Epithelial cell of proximal tubule (primary cell): Measurements from ENCODE around the gene LRRC36. TPM values are rescaled to one million over a fixed set of nuclear protein-coding genes. Genes with fewer than 3 reads are reported as not detected.
"Not testable (repeated sequence)": the region's sequence is repeated elsewhere in the genome, so short reads cannot be mapped to it uniquely, and the experiment has no call there.

Experiments
- DNase-seq: peaks from one replicate; pipeline ENCODE4 v3.0.0-alpha.2; 2011; ENCODE audit warnings: low read depth
- H3K4me3 ChIP-seq: 2 replicates; pipeline ENCODE4 v1.5.1; 2011; ENCODE audit warnings: low read depth, mild to moderate bottlenecking, low read length
- CTCF ChIP-seq: conservative IDR thresholded peaks from 2 replicates; pipeline ENCODE4 v1.5.1; 2012; ENCODE audit warnings: low read depth, mild to moderate bottlenecking, low read length
- total RNA-seq: library from RNA; depleted of rRNA; stranded (reverse); fragments of >200 nt; gene quantifications from 2 replicates; pipeline ENCODE4 v1.2.3, GENCODE V29; 2015

The LRRC36 gene
- total RNA-seq, 1 donor from 2014 or later: 0.52 TPM

GRCh38 chr16:67411339-67411738 lies 84.7 kb downstream of the LRRC36 start:
- no peak for DNase-seq
- no peak overlapping the region for H3K4me3 ChIP-seq
- no peak for TF ChIP-seq CTCF

GRCh38 chr16:67412294-67412693 lies 85.7 kb downstream of the LRRC36 start:
- no peak for TF ChIP-seq CTCF
- DNase-seq: no peak
- no peak overlapping the region for H3K4me3 ChIP-seq

DNA sequence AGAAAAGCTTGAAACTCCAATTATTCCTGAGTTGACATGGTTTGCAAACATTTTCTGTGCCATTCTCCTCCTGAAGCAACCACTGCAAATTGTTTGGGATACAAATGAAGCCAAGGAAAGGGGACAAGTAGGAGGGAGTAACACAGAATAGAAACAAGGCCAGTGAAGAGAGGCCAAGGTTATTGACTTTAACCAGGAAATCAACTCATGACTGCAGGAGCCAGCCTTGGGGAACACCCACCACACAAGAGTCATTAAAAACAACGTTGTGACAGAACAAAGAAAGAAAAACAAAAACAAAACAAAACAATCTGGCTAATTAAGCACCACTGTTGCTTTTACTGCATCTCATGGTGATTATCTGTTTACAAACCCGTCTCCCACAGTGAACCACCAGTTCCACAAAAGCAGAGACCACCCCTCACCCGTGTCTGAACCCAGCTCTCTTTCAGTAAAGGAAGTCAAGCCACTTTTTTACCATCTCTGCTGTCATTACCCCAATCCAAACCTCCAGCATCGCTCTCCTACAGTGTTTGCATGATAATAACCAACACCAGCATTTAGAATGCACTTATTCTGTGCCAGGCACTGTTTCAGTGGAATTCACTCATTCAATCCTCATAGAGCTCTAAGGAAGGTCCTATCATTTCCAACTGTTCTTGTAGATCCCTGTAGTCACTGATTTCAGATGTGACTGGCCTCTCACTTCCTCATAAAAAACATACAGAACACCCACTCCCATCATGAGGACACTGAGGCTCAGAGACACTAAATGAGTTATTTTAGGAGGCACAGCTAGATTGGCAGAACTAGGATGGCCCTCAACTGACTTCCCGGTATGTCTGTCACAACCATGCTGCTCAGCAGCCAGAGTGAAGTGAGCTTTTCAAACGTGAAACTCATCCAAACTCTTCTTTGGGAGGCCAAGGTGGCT lies 87.6 kb downstream of the LRRC36 start:
- no peak for DNase-seq
- TF ChIP-seq CTCF: no peak
- H3K4me3 ChIP-seq: no peak overlapping the region

GRCh38 chr16:67415421-67415820 lies 88.8 kb downstream of the LRRC36 start:
- DNase-seq: not testable (repeated sequence)

DNA sequence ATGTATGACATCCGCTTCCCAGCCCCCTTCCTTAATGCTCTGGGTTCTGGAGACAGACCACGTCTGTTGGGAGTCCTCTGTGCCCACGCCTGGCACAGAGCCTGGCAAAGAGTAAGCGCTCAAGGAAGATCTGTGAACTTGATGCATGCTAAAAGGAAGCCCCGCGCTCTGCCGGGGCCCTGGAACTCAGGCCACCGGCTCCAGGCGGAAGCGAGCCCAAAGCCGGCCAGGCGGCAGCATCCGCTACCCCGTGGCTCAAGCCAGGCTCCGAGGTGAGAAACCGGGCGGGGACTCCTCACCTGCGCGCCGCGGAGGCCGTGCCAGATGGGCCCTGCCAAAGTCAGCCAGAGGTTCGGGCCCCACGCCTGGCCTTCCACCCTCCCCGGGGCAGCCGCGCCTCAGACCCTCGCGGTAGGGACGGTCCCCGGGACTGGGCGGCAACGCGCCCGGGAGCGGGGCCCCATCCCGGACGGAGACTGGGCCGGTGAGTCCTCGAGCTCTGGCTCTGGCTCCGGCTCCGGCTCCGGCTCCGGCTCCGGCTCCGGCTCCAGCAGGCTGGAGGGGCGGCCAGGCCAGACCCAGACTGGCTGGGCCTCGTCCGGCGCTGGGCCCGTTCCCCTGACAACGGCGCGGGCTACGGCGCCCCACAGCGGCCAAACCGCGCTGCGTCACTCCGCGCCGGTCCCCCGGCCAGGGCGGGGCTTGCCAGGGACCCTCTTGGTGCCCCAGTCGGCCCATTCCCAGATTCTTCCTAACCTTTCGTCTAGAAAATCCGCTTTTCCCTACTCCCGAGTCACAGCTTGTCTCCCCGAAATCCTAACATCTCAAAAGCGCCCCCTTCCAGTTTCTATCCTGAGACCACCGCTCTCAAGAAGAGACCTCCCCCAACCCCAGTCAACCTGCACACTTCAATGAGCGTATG lies 89.5 kb downstream of the LRRC36 start, which contains the start of gene ZDHHC1:
TSS of gene ZDHHC1 (minus strand) at position 606 of the 922 bp plus-strand sequence. CDS start 8,702 bp downstream, outside the sequence.
- peak; percentile 41 for TF ChIP-seq CTCF
- peak within 1 kb of the TSS; percentile 75 for H3K4me3 ChIP-seq
- no peak for DNase-seq

More at GRCh38 chr16:67415421-67415820, 88.8 kb downstream of the LRRC36 start:
- peak overlapping the region; percentile 75 for H3K4me3 ChIP-seq

DNA sequence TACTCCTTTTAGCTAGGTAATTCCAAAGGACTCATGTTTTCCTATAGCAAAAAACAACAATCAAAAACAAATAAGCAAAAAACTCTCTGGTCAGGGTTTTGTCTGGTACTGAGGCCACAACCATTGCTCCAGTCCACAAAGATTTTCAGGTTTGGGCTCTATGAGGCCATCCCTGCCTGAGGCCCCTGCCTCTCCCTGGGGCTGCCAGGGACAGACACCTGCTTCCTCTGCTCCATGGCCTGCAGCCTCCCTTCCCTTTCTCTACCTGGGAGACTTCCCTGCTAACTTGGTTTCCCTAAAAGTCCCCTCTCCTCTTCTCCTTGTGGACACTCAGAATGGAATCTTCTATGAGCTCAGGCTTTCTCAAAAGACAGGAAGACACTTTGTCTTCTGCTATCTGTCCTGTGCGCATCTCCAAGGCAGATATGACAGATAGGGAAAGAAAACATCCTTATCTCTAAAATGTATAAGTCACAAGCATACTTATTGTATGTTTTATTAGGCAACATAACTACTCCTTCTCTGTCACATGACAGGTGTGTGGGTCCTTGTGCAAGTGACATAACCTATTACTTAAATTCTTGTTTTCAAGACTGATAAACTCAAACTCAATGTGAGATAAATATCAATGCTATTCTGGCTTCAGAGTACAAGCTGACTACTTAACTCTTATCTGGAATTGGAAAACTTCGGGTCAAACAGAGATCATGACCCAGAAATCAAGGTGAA lies 90.9 kb downstream of the LRRC36 start:
- DNase-seq: no peak
- no peak for TF ChIP-seq CTCF
- H3K4me3 ChIP-seq: no peak overlapping the region
